Testis (tissue), 5 donors: ENCODE results near the gene LYL1. TPM values are rescaled to one million over a fixed set of nuclear protein-coding genes. Genes with fewer than 3 reads are reported as not detected.
A peak's percentile ranks its signal among the peaks of the same experiment; 100 is the strongest.

Experiments
- DNase-seq: peaks from one replicate; pipeline ENCODE4 v3.0.0-alpha.2; 2019
- H3K27ac ChIP-seq, 2 donors: fragments of 200-600 bp; sonication (generic); one replicate each; pipeline ENCODE4 v1.5.1; 2019
- H3K27me3 ChIP-seq: fragments of 200-600 bp; sonication (generic); one replicate; pipeline ENCODE4 v1.5.1; 2019
- H3K36me3 ChIP-seq: fragments of 200-600 bp; sonication (generic); one replicate; pipeline ENCODE4 v1.5.1; 2017; ENCODE audit warnings: low read depth; ENCODE audit errors: missing control alignments
- H3K4me1 ChIP-seq: fragments of 200-600 bp; sonication (generic); one replicate; pipeline ENCODE4 v1.5.1; 2019
- H3K4me3 ChIP-seq, 2 donors: fragments of 200-600 bp; sonication (generic); one replicate each; pipeline ENCODE4 v1.5.1; 2017 to 2019
- H3K9me3 ChIP-seq: fragments of 200-600 bp; sonication (generic); one replicate; pipeline ENCODE4 v1.5.1; 2017
- POLR2A ChIP-seq: fragments of 450-650 bp; IDR thresholded peaks from one replicate; pipeline ENCODE4 v1.6.1; 2017; ENCODE audit warnings: antibody characterized with exemption, mild to moderate bottlenecking, moderate library complexity
- WGBS, 2 donors: methylation state at CpG; one replicate each; pipeline ENCODE4 v1.1.5; 2018; 5-methylcytosine and 5-hydroxymethylcytosine counted together
- intact Hi-C: fragments of 100-400 bp; cut with DNase I; formaldehyde crosslinking; loops from one replicate; pipeline ENCODE4 v1.15.1; 2023; ENCODE audit warnings: low total_unique reads
- long read RNA-seq, 2 donors: transcript quantifications; one replicate each; lab custom pipeline, GENCODE V29; 2026
- polyA plus RNA-seq: library from polyadenylated mRNA; stranded (reverse); fragments of 350-450 nt; fragmentation: Illumina TruSeq; extraction: RNeasy Lipid Tissue Mini Kit (QIAGEN cat#74804); gene quantifications from one replicate; pipeline ENCODE4 v1.2.3, GENCODE V29; 2014; ENCODE audit warnings: low read depth, low replicate concordance; ENCODE audit not compliant: insufficient read depth
- total RNA-seq, 2 donors: library from RNA; depleted of rRNA; stranded (reverse); fragments of >200 nt; gene quantifications; one replicate each; pipeline ENCODE4 v1.2.3, GENCODE V29; 2016
- TF ChIP-seq, protein P1 (sequence below), 3 experiments: fragments of 450-650 bp in 2 of 3; fragments of 200-600 bp in 1 of 3; sonication (generic) in 1 of 3; IDR thresholded peaks; one replicate each; pipeline ENCODE4 v1.5.1; 2016 to 2019; ENCODE audit warnings: antibody characterized with exemption in 3 of 3, mild to moderate bottlenecking in 2 of 3, moderate library complexity in 1 of 3

The LYL1 gene
- 10 to 100 TPM; 15.9 to 35.8 TPM for total RNA-seq
- polyA plus RNA-seq: 21.9 TPM
- long read RNA-seq, donor 1, partial matches to known transcripts: 0 of 4 reads
- long read RNA-seq, donor 1, other reads (novel, unspliced or antisense): 0 of 4 reads
- long read RNA-seq, donor 2: 0 reads

DNA sequence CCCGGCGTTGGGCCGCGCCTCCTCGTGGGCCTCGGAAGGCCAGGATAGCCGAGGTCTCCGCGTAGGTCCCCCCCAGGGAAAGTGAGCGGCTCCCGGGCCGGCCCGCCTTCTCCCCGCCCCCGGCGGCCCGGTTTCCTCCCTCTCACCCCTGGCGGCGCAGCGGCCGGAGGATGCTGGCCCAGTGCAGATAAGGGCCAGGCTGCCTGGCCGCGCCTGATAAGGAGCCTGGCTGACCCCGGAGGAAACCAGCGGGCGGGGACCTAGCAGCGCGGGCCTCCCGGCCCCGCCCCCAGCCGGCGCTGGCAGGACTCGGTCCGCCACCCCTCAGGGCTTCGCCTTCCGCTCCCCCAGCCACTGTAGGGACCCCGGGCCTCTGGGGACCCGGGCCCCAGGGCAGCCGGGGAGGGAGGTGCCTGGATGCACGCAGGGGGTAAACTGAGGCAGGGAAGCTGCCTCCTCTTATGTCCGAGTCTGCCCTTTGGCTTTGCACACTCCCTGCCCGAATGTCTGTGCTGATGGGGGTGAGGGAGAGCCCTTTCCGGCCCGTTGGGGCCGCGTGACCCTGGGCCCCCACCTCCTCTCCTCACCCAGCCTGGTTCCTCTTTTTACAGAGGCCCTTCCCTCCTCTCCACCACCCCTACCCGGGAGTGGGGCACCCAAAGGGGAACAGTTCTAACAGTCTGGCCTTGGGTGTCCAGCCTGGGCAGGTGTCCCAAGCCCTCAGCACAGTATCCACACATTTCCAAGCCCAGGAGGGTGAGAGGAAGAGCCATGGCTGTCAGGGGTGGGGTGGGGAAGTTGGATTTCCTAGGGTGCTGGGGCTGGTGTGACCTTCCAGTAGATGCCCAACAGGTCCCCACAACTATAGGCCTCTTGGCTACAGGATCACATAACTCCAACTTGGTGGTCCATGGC lies at the start of gene LYL1:
Gene LYL1, minus strand, starts transcription at position 193 of the 915 bp plus-strand sequence. CDS start 1,687 bp downstream, outside the sequence.
- Histone ChIP-seq H3K9me3 (no peaks in the 10 kb centered on the region), H3K27me3 (no peaks in the 10 kb centered on the region), H3K4me3 (peak within 1 kb of the TSS; percentile 42 to 51), H3K4me1 (peaks cover 19% of the 10 kb centered on the region), H3K27ac (peak within 1 kb of the TSS; percentile 58 to 84), H3K36me3 (no peaks in the 10 kb centered on the region)
- intact Hi-C loops: no loop called here
- no peak for TF ChIP-seq POLR2A
- TF ChIP-seq, protein P1, sequence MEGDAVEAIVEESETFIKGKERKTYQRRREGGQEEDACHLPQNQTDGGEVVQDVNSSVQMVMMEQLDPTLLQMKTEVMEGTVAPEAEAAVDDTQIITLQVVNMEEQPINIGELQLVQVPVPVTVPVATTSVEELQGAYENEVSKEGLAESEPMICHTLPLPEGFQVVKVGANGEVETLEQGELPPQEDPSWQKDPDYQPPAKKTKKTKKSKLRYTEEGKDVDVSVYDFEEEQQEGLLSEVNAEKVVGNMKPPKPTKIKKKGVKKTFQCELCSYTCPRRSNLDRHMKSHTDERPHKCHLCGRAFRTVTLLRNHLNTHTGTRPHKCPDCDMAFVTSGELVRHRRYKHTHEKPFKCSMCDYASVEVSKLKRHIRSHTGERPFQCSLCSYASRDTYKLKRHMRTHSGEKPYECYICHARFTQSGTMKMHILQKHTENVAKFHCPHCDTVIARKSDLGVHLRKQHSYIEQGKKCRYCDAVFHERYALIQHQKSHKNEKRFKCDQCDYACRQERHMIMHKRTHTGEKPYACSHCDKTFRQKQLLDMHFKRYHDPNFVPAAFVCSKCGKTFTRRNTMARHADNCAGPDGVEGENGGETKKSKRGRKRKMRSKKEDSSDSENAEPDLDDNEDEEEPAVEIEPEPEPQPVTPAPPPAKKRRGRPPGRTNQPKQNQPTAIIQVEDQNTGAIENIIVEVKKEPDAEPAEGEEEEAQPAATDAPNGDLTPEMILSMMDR (IDR thresholded peaks at IDR 0.05): no peak
- WGBS, 2 donors: 2 to 6% methylated on average over 7 to 31 of the region's 47 CpGs
- peak; percentile 81 for DNase-seq

DNA sequence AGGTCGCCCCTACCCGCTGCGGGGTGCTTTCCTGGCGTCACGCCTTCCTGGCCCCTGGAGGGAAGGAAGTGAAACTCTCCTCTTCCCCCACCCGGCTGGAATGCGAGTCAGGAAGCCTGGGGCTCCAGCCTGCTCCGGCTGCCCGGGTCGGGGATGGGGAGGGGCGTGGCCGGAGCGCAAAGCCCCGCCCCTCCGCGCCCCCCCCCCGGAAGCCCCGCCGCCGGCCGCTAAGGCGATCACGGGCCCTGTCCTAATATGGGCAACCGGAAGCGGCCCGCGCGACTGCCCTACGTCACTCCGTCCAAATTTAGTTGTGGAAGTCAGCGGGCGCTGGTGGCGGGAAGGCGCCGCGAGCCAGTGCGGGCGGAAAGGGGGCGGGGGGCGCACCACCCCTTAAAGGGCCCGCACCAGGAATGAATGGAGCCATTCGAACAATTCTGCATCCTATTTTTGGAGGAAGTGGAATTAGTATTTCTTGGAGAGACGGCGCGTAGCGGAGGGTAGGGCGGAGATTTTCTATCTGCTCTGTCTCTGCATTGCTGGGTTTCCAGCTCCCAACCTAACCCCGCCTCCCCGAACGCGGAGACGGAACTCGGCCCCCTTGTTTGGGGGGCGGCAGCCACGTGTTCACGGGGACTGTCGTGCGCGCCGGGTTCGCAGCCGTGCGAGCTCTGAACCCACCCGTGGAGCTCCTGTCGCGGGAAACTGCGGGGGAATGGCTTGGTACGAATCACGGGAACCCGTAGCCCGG lies 49.1 kb upstream of the LYL1 start:
- H3K4me1 ChIP-seq: peaks cover 18% of the 10 kb centered on the region
- TF ChIP-seq, protein P1 (IDR thresholded peaks at IDR 0.05): no peak
- peak; percentile 84 for TF ChIP-seq POLR2A
- H3K27ac ChIP-seq: peak overlapping the region; percentile 83 to 96
- H3K4me3 ChIP-seq: peak overlapping the region; percentile 73 to 78
- H3K36me3 ChIP-seq: no peaks in the 10 kb centered on the region
- intact Hi-C loops: loop anchor here (5.0 kb wide), 1 partner anchor 34 kb away; the partner anchor contains the start of genes NACC1 and TRMT1
- peak; percentile 97 for DNase-seq
- H3K27me3 ChIP-seq: no peaks in the 10 kb centered on the region
- H3K9me3 ChIP-seq: no peaks in the 10 kb centered on the region
- WGBS, 2 donors: 0 to 1% methylated on average over 19 to 66 of the region's 71 CpGs

DNA sequence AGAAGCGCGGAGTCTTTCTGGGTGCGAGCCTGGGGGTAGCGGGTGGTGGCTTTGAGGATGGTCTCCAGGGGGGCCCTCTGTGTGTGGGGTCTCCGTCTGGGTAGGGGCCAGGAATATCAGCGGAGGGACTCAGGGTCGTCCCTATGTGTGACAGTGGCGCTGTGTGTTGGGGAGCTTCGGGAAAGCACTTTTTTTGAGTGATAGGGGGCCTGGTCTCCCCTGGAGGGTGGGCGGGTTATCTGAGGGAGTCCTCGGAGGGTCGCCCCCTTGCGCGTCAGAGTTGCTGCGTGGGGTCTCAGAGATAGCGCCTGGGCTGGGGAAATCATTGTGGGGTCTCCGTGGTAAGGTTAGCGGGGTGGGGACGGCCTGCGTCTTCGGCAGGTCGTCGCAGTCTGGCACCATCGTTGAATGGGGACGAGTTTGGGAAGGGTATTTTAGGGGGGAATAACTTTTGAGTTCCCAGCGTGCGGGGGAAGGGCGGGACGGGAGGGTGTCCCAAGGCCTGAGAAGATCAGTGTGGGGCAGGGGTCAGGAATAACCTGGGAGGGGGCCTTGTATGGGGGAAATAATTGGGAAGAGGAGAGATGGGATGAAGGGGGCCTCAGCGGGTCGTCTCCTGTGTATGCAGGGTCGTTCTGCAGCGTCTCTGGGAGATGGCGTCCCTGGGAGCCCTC lies 48.4 kb upstream of the LYL1 start:
- Histone ChIP-seq H3K4me3 (peak overlapping the region; percentile 73 to 78), H3K36me3 (no peaks in the 10 kb centered on the region), H3K27ac (peak overlapping the region; percentile 83 to 96), H3K27me3 (no peaks in the 10 kb centered on the region), H3K9me3 (no peaks in the 10 kb centered on the region), H3K4me1 (peaks cover 18% of the 10 kb centered on the region)
- WGBS, 2 donors: 0 to 2% methylated on average over 34 of the region's 34 CpGs
- peak; percentile 30 for DNase-seq
- TF ChIP-seq, protein P1 (IDR thresholded peaks at IDR 0.05): no peak
- intact Hi-C loops: loop anchor here (5.0 kb wide), 1 partner anchor 34 kb away; the partner anchor contains the start of genes NACC1 and TRMT1

DNA sequence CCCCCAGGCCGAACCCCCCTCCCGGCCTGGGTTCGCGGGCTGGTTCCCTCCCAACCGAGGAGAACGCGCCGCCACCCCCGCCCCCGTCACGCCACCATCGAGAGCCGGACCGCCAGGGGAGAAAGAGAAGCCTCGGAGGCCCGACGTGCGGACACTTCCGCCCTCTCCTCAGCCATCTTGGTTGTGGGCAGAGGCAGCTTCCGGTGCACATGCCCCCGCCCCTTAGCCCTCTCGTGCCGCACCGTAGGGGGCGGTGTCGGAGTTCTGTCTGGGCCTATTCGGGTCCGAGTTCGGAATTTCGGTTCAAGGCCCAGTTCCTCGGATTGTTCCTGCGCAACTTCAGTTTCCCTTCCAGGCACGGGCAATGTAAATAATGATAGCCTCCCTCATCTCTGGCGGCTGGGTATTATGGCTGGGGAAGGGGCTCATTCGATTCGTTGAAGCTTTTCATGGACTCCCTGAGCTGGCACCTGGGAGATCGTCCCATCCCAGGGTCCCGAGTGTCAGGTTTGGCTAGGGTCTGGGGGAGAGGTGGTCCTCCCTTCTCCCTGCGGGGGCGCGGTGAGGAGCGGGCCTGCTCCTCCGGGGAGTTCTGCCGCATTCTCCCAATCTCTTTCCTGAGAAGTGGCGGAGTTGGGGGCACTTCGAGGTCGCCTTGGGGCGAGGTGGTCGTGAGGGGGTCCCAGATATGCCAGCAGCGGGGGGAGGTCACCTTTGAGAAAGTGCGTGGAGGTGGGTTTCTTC lies 47.7 kb upstream of the LYL1 start, which contains the start of the genes IER2 and STX10:
Gene IER2, plus strand, starts transcription at position 225 of the 744 bp plus-strand sequence. CDS start 2,776 bp downstream, outside the sequence.
Gene STX10, minus strand, starts transcription at position 189 of the 744 bp plus-strand sequence. CDS start 202 bp downstream, outside the sequence.
- no peaks in the 10 kb centered on the region for H3K27me3 ChIP-seq
- intact Hi-C loops: loop anchor here (5.0 kb wide), 1 partner anchor 33 kb away; the partner anchor contains the start of genes NACC1 and TRMT1
- peak within 1 kb of the TSS; percentile 73 to 78 for H3K4me3 ChIP-seq
- TF ChIP-seq, protein P1 (IDR thresholded peaks at IDR 0.05): peak; percentile 40 to 81 (median 64)
- no peak for TF ChIP-seq POLR2A
- H3K9me3 ChIP-seq: no peaks in the 10 kb centered on the region
- H3K36me3 ChIP-seq: no peaks in the 10 kb centered on the region
- 0% methylated on average over 19 to 51 of the region's 51 CpGs for WGBS, 2 donors
- DNase-seq: peak; percentile 97
- H3K4me1 ChIP-seq: peaks cover 11% of the 10 kb centered on the region
- H3K27ac ChIP-seq: peak within 1 kb of the TSS; percentile 83 to 96
